NB4 (cell line): ENCODE results near the gene TRMU.

Source experiments
- DNase-seq: peaks from one replicate; pipeline ENCODE4 v3.0.0; 2010; ENCODE audit warnings: low read depth
- H3K4me3 ChIP-seq: one replicate; pipeline ENCODE4 v1.5.1; 2011; ENCODE audit warnings: mild to moderate bottlenecking, low read depth, low read length, moderate library complexity
- MYC ChIP-seq: IDR thresholded peaks from 2 replicates; pipeline ENCODE4 v1.6.1; 2011; ENCODE audit warnings: low read depth, low read length
- POLR2A ChIP-seq: IDR thresholded peaks from 2 replicates; pipeline ENCODE4 v1.6.1; 2011; ENCODE audit warnings: mild to moderate bottlenecking; ENCODE audit not compliant: insufficient read length; ENCODE audit errors: extremely low read depth
- TF ChIP-seq, protein P1 (sequence below): IDR thresholded peaks from one replicate; pipeline ENCODE4 v1.5.1; 2012; ENCODE audit warnings: low read depth, low read length
- TF ChIP-seq, protein P2 (sequence below): IDR thresholded peaks from 2 replicates; pipeline ENCODE4 v1.6.1; 2011; ENCODE audit warnings: low read depth, low read length

The TRMU gene

DNA sequence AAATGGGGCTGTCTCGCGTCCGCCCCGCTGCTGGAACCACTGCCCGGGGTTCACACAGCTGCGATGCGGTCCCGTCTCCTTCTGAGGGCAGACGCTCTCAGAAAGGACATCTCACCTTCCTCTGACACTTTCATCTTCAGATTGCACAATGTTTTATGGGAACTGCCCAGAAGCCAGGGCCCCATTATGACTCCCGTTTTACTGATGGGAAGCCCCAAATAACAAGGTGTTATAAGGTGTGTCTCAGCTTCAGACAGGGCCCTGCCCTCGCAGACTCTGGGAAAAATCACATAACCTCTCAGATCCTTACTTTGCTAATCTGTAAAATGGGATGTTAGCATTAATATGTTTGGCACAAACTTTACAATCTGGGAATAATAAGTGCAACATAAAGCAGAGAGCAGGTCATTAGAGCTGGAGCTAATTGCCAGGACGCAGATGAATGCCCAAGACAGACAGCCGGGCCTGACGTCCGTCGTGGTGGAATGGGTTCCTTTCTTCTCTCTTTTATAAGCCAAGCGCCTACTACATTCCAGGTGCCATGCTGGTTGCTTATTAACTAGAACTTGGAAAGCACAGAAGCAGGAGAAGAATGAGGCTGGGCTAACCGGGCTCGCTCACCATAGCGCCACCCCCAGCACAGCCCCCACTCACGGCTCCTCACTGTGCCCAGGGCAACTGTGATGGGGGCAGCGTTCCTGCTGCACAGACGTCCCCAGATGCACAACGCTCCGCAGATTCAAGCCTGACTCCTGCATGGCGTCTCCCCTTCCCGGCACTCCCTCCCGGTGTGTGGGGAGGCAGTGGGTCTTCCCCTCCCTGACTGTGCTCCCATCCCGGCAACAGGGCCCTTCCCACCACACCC is 43.8 kb downstream of the TRMU start:
- no peak for DNase-seq
- TF ChIP-seq POLR2A (no peak), MYC (no peak)
- TF ChIP-seq, protein P1, sequence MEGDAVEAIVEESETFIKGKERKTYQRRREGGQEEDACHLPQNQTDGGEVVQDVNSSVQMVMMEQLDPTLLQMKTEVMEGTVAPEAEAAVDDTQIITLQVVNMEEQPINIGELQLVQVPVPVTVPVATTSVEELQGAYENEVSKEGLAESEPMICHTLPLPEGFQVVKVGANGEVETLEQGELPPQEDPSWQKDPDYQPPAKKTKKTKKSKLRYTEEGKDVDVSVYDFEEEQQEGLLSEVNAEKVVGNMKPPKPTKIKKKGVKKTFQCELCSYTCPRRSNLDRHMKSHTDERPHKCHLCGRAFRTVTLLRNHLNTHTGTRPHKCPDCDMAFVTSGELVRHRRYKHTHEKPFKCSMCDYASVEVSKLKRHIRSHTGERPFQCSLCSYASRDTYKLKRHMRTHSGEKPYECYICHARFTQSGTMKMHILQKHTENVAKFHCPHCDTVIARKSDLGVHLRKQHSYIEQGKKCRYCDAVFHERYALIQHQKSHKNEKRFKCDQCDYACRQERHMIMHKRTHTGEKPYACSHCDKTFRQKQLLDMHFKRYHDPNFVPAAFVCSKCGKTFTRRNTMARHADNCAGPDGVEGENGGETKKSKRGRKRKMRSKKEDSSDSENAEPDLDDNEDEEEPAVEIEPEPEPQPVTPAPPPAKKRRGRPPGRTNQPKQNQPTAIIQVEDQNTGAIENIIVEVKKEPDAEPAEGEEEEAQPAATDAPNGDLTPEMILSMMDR: no peak
- TF ChIP-seq, protein P2, sequence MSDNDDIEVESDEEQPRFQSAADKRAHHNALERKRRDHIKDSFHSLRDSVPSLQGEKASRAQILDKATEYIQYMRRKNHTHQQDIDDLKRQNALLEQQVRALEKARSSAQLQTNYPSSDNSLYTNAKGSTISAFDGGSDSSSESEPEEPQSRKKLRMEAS: no peak
- no peak overlapping the region for H3K4me3 ChIP-seq

DNA sequence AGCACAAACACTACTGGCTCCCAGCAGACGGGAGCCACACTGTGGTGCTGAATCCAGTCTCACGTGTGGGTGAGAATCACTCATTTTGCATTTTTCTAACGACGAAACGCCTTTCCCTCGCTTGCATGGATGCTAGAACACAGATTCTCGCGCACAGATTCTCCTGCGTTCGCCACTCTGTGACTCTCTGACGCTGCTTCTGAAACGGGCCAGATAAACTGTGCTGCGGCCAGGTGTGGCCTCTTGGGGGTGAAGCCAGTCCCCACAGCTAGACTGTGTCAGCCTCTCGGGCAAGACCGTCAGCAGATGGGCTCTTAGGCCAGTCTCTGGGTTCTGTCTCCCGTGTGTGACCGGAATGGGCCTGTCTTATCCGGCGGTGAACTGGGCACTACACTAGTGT is 44.6 kb downstream of the TRMU start:
- DNase-seq: no peak
- TF ChIP-seq MYC (no peak), POLR2A (no peak)
- TF ChIP-seq, protein P2: no peak
- TF ChIP-seq, protein P1: no peak
- no peak overlapping the region for H3K4me3 ChIP-seq

DNA sequence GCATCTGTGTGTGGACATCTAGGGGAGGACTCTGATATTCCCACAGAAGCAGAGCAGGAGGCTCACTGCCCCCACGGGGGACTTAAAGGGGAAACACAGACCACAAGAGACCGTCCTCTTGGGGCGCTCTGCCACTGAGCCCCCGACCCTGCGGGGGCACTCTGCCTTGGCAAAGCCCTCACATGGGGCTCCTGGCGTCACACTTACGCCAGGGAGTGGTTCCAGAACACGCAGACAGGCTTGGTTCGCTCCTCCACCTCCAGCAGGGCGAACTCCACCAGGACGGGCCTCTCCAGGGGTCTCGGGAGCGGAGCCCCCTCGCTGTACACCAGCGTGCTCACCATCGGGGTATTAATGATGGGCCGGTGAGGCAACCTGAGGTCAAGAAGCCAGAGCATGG is 45.1 kb downstream of the TRMU start:
- no peak for DNase-seq
- H3K4me3 ChIP-seq: no peak overlapping the region
- TF ChIP-seq, protein P1: no peak
- TF ChIP-seq MYC: no peak

DNA sequence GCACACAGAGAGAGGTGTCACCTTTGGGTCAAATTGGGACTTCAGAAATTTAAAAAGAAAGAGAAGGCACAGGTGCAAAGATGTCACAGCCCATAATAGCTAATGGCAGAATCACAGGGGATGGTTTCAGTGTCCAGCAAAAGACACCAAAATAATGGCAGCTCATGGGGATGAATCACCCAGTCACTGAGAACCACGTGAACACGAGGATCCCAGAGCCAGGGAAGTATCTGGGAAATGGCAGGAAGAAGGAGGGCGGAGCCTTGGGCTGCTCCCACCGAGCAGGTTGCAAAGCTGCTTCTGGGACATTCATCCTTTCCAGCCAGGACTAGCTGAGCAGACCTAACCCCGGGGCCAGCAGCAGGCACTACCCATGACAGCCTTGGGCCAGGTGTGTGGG is 45.6 kb downstream of the TRMU start:
- no peak for DNase-seq
- H3K4me3 ChIP-seq: no peak overlapping the region
- TF ChIP-seq, protein P1: no peak
- TF ChIP-seq, protein P2: no peak
- TF ChIP-seq MYC: no peak
- no peak for TF ChIP-seq POLR2A

DNA sequence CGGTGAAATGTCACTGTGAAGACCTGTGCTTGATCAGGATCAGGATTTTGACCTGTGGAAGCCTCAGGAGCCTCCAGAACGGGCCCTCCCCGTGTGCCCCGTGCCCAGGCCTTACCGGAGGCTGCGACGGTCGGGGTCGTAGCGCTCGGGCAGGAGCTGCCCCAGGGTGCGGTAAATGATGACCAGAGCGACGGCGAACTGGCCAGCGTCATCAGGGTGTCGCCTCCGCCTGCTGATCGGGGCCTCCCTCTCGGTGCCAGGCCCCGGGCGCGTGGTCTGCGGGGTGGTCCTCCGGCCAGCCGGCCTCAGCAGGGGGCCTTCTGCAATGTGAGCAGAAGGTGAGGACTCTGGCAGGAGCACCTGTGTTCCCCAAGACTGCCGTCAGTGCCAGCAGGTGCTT is 46.2 kb downstream of the TRMU start:
- H3K4me3 ChIP-seq: no peak overlapping the region
- TF ChIP-seq POLR2A (no peak), MYC (no peak)
- TF ChIP-seq, protein P1: no peak
- TF ChIP-seq, protein P2: no peak

DNA sequence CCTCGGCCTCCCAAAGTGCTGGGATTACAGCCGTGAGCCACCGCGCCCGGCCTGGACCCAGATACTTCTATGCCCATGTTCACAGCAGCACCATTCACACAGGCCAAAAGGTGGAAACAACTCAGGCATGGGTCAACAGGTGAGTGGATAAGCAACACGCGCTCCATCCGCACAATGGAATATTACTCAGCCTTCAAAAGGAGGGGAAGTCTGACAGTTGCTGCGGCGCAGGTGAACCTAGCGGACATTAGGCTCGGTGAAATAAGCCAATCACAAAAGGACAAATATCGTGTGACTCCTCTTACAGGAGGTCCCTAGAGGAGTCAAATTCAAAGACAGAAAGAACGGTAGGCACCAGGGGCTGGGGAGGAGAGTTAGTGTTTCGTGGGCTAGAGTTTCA is 47.0 kb downstream of the TRMU start:
- no peak overlapping the region for H3K4me3 ChIP-seq
- TF ChIP-seq, protein P2: no peak
- TF ChIP-seq MYC (no peak), POLR2A (no peak)
- TF ChIP-seq, protein P1: no peak
- no peak for DNase-seq

More for the DNA sequence above, 46.2 kb downstream of the TRMU start:
- DNase-seq: no peak
